GM10266 (cell line): ENCODE data around the gene TRIM17.

ENCODE experiments used
- DNase-seq: peaks from one replicate; pipeline ENCODE4 v3.0.0; 2012; ENCODE audit errors: extremely low spot score
- CTCF ChIP-seq: IDR thresholded peaks from 2 replicates; pipeline ENCODE4 v1.5.1; 2012; ENCODE audit warnings: mild to moderate bottlenecking, low read depth; ENCODE audit not compliant: control insufficient read depth, insufficient read depth; ENCODE audit errors: missing control alignments

Gene TRIM17

DNA sequence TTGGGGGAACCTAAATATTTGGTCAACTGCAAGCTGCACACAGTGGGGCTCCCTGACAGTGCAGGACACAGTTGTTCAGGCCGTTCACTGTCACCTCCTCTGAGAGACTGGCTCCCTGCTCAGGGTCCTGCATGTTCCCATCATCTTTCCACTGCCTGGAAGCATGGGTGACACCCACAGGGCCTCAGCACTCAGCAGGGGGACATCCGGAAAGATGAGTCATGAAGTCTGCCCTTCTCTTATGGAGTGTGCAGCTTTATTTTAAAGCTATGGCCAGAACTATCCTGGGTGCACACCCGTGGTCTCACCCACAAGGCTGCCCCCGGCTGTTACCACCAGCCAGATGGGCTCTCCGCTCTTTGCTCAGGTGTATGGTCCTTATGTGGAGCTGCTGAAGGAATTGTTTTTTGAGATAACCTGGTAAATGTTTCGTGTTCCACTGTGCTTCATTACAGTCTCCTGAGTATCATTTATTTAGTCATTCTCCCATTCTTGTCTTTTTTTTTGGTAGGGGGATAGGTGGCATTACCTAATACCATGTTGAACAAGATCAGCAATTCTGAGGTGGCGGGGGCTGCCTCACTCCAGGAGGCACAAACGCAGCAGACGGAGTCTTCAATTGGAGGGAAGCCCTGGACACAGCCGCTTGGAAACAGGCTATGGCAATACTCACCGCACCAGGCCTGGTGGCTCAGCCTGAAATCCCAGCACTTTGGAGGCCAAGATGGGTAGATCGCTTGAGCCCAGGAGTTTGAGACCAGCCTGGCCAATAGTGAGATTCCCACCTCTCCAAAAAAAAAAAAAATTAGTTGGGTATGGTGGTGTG, 24.3 kb downstream of the TRIM17 start:
- no peak for TF ChIP-seq CTCF
- DNase-seq = no peak

DNA sequence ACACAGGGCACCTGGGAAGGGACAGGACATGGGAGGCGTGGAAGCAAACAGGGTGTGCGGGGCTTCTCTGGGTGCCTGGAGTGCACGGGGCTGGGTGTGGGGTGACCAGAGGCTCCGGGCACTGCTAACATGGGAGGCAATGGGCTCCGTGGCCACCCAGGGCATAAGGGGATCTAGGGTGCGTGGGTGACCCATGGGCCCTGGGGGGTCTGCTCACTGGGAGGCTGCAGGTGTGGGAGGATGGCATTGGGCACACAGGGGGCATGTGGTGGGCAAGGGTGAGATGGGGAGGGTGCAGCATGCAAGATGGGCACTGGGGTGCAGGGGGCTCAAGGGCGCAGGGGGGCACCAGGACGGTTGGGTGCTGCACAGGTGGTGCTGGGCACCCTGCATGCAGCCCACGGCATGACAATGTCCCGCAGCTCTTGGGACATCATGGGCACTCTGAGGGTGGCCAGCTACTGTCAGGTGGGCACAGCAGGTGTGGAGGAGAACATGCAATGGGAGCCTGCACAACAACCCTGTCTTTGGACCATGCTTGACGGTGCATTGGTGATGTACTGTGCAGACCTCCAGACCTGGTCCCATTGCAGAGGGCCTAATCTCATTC, 25.1 kb downstream of the TRIM17 start:
- TF ChIP-seq CTCF = no peak
- no peak for DNase-seq

GRCh38 chr1:228390649-228391048, 26.0 kb downstream of the TRIM17 start:
- no peak for DNase-seq
- no peak for TF ChIP-seq CTCF

DNA sequence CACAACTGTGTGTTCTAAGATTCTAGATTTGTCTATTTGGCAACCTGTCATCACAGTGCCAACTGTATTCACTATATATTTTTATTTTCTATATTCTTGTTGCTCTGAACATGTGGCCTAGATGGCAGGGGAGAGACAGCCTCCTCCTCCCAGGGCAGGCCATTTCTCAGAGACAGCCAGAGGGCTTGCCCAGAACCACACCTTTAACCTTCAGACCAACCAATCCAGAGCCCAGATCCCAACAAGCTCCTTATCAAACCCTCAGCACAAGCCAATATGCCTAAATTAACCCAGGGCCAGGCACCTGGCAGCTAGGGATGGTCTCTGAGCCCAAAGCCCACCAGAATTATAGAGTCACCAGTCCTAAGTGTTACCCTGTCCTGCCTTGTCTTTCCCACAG, 29.3 kb downstream of the TRIM17 start:
- no peak for DNase-seq
- no peak for TF ChIP-seq CTCF

DNA sequence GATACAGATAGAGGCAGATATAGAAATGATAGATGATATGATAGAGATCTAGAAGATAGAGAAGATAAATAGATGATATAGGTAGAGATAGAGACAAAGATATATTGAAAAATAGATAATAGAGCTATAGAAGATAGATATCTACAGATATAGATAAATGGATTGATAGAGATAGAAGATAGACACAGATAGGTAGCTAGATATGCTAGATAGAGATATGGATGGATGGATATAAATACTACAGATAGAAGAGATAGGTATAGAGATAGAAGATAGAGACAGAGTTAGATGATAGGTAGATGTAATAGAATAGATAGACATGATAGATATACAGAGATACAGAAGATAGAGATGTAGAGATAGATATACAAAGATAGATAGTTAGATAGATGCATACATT, 31.4 kb downstream of the TRIM17 start:
- no peak for DNase-seq
- TF ChIP-seq CTCF = no peak

- DNase-seq = no peak
- TF ChIP-seq CTCF = no peak
Measured at GRCh38 chr1:228383773-228384172, 32.9 kb downstream of the TRIM17 start.

GRCh38 chr1:228381356-228381755, 35.3 kb downstream of the TRIM17 start:
- TF ChIP-seq CTCF = no peak

More at GRCh38 chr1:228381356-228381755, 35.3 kb downstream of the TRIM17 start:
- DNase-seq = no peak
